Stimulated activated naive B cell treated with anti-CD40 and anti-IgM and Interleukin-4, amounts not matched to agents 10 μg/mL and 1 μg/mL and 100 μg/mL, for 72 hours (primary cell): Measurements from ENCODE around the gene ZNF407.

Experiments
- ATAC-seq, 2 donors: fragments of 150-1000 bp; cut with Tn5 transposase; replicated peaks; 2 replicates each; pipeline ENCODE4 v1.10.0; 2021; ENCODE audit warnings: moderate library complexity in 1 of 2
- DNase-seq: peaks from one replicate; pipeline ENCODE4 v3.0.0; 2021
- H3K27ac Mint-ChIP-seq: one replicate; pipeline ENCODE4 v1.8.0; 2022; ENCODE audit warnings: mild to moderate bottlenecking, mixed read lengths
- H3K27me3 Mint-ChIP-seq, 2 donors: one replicate each; pipeline ENCODE4 v1.8.0; 2022; ENCODE audit warnings: mixed read lengths in 2 of 2
- H3K36me3 Mint-ChIP-seq, 2 donors: one replicate each; pipeline ENCODE4 v1.8.0; 2022; ENCODE audit warnings: mixed read lengths in 2 of 2, mild to moderate bottlenecking in 1 of 2
- H3K4me1 Mint-ChIP-seq, 2 donors: one replicate each; pipeline ENCODE4 v1.8.0; 2022; ENCODE audit warnings: mixed read lengths in 2 of 2, mild to moderate bottlenecking in 1 of 2
- H3K4me3 Mint-ChIP-seq, 2 donors: one replicate each; pipeline ENCODE4 v1.8.0; 2022; ENCODE audit warnings: mild to moderate bottlenecking in 2 of 2, mixed read lengths in 2 of 2, moderate library complexity in 1 of 2
- H3K9me3 Mint-ChIP-seq, 2 donors: one replicate each; pipeline ENCODE4 v1.8.0; 2022; ENCODE audit warnings: mixed read lengths in 2 of 2, mild to moderate bottlenecking in 1 of 2

Gene ZNF407

GRCh38 chr18:74651327-74652128, 53.9 kb downstream of the ZNF407 start:
- Mint-ChIP-seq H3K36me3 (peaks cover 13 to 19% of the 10 kb centered on the region in 2 donors), H3K27ac (no peak overlapping the region), H3K27me3 (no peaks in the 10 kb centered on the region), H3K4me1 (peaks cover 0 to 1% of the 10 kb centered on the region in 2 donors), H3K4me3 (no peak overlapping the region), H3K9me3 (no peaks in the 10 kb centered on the region)
- ATAC-seq (no peak), DNase-seq (no peak)

- Mint-ChIP-seq H3K27ac (no peak overlapping the region), H3K4me1 (peaks cover 0 to 1% of the 10 kb centered on the region in 2 donors), H3K36me3 (peaks cover 11 to 14% of the 10 kb centered on the region in 2 donors), H3K9me3 (no peaks in the 10 kb centered on the region), H3K4me3 (no peak overlapping the region), H3K27me3 (no peaks in the 10 kb centered on the region)
- no peak for DNase-seq
- peak in 1 of 2 donors; percentile 34 for ATAC-seq
Observed at GRCh38 chr18:74652392-74652988, 54.8 kb downstream of the ZNF407 start.

- H3K4me3 Mint-ChIP-seq: no peak overlapping the region
- DNase-seq: no peak
- ATAC-seq: no peak
- H3K27ac Mint-ChIP-seq: no peak overlapping the region
- H3K36me3 Mint-ChIP-seq: peaks cover 4 to 6% of the 10 kb centered on the region in 2 donors
- no peaks in the 10 kb centered on the region for H3K9me3 Mint-ChIP-seq
- no peaks in the 10 kb centered on the region for H3K4me1 Mint-ChIP-seq
- H3K27me3 Mint-ChIP-seq: no peaks in the 10 kb centered on the region
Observed at GRCh38 chr18:74654638-74655037, 57.0 kb downstream of the ZNF407 start.

DNA sequence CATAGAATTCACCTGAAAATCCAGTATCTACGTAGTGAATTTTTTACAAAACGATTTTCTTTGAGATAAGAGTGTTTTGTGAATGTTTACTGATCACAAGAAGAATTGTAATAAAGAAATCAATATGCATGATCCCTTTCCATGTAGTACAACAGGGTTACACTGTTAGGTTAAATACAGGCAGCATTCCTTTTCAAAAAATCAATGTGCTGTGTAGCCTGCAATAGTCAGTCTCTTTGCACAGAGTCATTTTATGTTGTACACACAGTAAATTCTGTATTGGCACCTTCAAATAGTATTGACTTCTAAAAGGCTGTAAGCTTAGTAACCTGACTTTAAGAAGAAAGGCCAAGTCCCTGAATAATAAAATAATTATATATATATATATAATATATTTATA, 63.3 kb downstream of the ZNF407 start:
- Mint-ChIP-seq H3K27me3 (no peaks in the 10 kb centered on the region), H3K36me3 (peaks cover 10 to 29% of the 10 kb centered on the region in 2 donors), H3K4me3 (no peak overlapping the region), H3K9me3 (no peaks in the 10 kb centered on the region), H3K27ac (no peak overlapping the region), H3K4me1 (peaks cover 0 to 3% of the 10 kb centered on the region in 2 donors)
- DNase-seq (no peak), ATAC-seq (no peak)

DNA sequence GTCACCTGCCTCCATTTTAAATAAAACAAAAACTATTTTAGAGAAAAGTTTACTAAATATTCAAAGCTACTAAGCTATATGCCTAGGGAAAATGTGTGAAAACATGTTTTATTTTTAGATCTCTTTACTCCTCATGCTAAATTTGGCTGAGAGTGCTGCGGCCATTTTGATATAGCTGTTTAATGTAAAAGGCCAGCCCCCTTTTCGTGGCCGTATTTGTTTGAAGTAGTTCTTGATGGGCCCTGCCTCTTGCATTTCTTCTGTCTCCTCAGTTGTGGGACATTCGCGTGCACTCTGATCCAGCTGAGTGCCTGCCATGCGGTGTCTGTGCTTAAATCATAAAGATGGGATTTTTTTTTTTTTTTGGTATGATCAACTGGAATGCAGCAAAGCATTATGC, 64.0 kb downstream of the ZNF407 start:
- Mint-ChIP-seq H3K36me3 (peaks cover 13 to 33% of the 10 kb centered on the region in 2 donors), H3K4me3 (no peak overlapping the region), H3K9me3 (no peaks in the 10 kb centered on the region), H3K27me3 (no peaks in the 10 kb centered on the region), H3K27ac (no peak overlapping the region), H3K4me1 (peaks cover 0 to 4% of the 10 kb centered on the region in 2 donors)
- ATAC-seq: no peak
- no peak for DNase-seq

DNA sequence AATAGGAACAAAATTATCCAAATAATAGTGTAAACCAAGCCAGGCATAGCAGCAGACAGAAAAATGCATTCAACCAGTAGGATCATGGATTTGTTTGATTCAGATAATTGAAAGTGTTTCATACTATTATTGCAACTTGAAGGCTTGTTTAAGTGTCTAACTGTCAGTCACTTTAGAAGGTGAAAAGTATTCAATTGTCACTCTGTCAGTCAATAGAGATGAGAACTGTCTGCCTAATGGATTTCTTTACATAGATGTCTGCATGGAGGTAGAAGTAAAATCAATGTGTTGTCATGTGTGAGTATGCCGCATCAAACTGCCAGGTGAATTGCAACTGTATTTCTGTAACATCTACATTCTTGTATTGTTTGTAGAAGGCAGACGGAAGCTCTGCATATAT, 65.0 kb downstream of the ZNF407 start:
- ATAC-seq (no peak), DNase-seq (no peak)
- H3K9me3 Mint-ChIP-seq: no peaks in the 10 kb centered on the region
- H3K27me3 Mint-ChIP-seq: no peaks in the 10 kb centered on the region
- no peak overlapping the region for H3K27ac Mint-ChIP-seq
- peaks cover 0 to 4% of the 10 kb centered on the region in 2 donors for H3K4me1 Mint-ChIP-seq
- no peak overlapping the region for H3K4me3 Mint-ChIP-seq
- H3K36me3 Mint-ChIP-seq: peaks cover 13 to 31% of the 10 kb centered on the region in 2 donors

- H3K36me3 Mint-ChIP-seq: peaks cover 13 to 36% of the 10 kb centered on the region in 2 donors
- H3K27ac Mint-ChIP-seq: no peak overlapping the region
Observed at GRCh38 chr18:74665346-74665745, 67.7 kb downstream of the ZNF407 start.

DNA sequence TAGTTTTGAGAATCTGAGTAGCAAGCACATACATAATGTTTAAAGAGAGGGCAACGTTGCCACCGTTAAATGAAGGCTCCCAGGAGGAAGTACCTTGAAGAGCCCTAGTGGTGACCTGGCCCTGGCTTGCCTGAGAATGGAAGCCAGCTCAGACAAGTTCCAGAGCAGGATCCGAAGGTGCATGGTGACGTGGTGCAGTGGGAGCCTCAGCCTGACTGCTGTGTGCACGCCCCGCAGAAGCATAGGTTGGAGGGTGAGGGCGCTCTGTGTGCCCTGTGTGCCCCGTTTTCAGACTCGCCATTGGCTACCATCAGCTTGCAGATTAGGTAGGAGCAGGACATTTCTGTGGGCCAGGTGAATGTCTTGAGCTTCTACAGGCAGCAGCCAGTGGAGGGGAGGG, 68.2 kb downstream of the ZNF407 start:
- no peaks in the 10 kb centered on the region for H3K27me3 Mint-ChIP-seq
- H3K4me1 Mint-ChIP-seq: peaks cover 2 to 4% of the 10 kb centered on the region in 2 donors
- H3K36me3 Mint-ChIP-seq: peaks cover 15 to 38% of the 10 kb centered on the region in 2 donors
- no peak for ATAC-seq
- H3K9me3 Mint-ChIP-seq: no peaks in the 10 kb centered on the region
- DNase-seq: no peak
- no peak overlapping the region for H3K4me3 Mint-ChIP-seq
- H3K27ac Mint-ChIP-seq: no peak overlapping the region

More at GRCh38 chr18:74665346-74665745, 67.7 kb downstream of the ZNF407 start:
- Mint-ChIP-seq H3K4me1 (peaks cover 2 to 4% of the 10 kb centered on the region in 2 donors), H3K9me3 (no peaks in the 10 kb centered on the region), H3K4me3 (no peak overlapping the region), H3K27me3 (no peaks in the 10 kb centered on the region)
- ATAC-seq (no peak), DNase-seq (no peak)

- Mint-ChIP-seq H3K4me3 (no peak overlapping the region), H3K36me3 (peaks cover 26 to 52% of the 10 kb centered on the region in 2 donors), H3K27ac (no peak overlapping the region), H3K4me1 (peaks cover 4 to 6% of the 10 kb centered on the region in 2 donors), H3K27me3 (no peaks in the 10 kb centered on the region), H3K9me3 (no peaks in the 10 kb centered on the region)
- ATAC-seq (no peak), DNase-seq (no peak)
Observed at GRCh38 chr18:74669136-74669798, 71.6 kb downstream of the ZNF407 start.

DNA sequence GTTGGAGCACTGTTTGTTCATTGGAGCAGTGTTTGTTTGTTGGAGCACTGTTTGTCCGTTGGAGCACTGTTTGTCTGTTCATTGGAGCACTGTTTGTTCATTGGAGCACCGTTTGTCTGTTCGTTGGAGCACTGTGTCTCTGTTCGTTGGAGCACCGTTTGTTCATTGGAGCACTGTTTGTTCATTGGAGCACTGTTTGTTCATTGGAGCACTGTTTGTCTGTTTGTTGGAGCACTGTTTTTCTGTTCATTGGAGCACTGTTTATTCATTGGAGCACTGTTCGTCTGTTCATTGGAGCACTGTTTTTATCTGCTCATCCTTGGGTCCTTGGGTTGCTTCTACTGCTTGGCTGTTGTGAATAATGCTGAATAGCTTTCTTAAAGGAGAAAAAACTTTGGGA, 74.7 kb downstream of the ZNF407 start:
- H3K4me1 Mint-ChIP-seq: peaks cover 0 to 6% of the 10 kb centered on the region in 2 donors
- H3K27ac Mint-ChIP-seq: no peak overlapping the region
- no peak overlapping the region for H3K4me3 Mint-ChIP-seq
- no peak for ATAC-seq
- H3K27me3 Mint-ChIP-seq: no peaks in the 10 kb centered on the region
- no peak for DNase-seq
- peaks cover 3 to 5% of the 10 kb centered on the region in 2 donors for H3K9me3 Mint-ChIP-seq
- H3K36me3 Mint-ChIP-seq: peaks cover 32 to 51% of the 10 kb centered on the region in 2 donors

GRCh38 chr18:74674487-74674886, 76.8 kb downstream of the ZNF407 start:
- no peak overlapping the region for H3K4me3 Mint-ChIP-seq
- H3K36me3 Mint-ChIP-seq: peaks cover 48 to 59% of the 10 kb centered on the region in 2 donors

DNA sequence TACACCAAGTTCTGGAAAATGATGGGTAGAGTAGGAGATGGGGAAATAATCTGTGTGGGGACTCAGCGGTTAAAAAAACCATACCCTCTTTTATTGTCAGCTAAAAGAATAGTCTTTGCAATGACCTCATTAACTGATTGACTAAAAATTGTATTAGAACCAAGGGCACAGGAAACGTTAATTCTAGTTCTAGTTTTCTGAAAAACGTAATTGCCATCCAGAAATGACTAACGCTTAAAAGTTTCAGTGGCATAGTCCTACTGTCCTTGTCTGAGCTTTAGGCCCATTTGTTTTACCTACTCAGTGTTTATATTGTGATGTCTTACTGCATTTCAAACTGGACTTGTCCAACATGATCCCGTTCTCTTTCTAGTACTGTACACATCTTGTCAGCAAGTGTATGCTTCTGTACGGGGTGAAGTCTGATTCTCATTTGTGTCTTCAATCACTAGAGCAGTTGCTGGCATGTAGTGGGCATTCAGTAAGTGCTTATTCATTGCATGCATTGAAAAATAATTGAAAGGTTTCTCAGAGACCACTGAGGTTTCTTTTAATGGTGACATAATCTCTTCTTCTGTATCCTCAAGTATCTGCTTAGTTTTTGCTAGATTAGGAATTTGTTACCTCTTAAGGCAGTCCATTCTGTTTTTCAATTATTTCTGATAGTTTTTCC, 81.5 kb downstream of the ZNF407 start:
- DNase-seq (no peak), ATAC-seq (no peak)
- Mint-ChIP-seq H3K9me3 (peaks cover 5 to 8% of the 10 kb centered on the region in 2 donors), H3K27ac (no peak overlapping the region), H3K4me1 (no peaks in the 10 kb centered on the region), H3K27me3 (no peaks in the 10 kb centered on the region), H3K36me3 (peaks cover 36 to 37% of the 10 kb centered on the region in 2 donors), H3K4me3 (no peak overlapping the region)

More at GRCh38 chr18:74674487-74674886, 76.8 kb downstream of the ZNF407 start:
- peaks cover 5 to 8% of the 10 kb centered on the region in 2 donors for H3K9me3 Mint-ChIP-seq
- ATAC-seq (no peak), DNase-seq (no peak)
- no peak overlapping the region for H3K27ac Mint-ChIP-seq
- H3K4me1 Mint-ChIP-seq: peaks cover 0 to 4% of the 10 kb centered on the region in 2 donors
- H3K27me3 Mint-ChIP-seq: no peaks in the 10 kb centered on the region

DNA sequence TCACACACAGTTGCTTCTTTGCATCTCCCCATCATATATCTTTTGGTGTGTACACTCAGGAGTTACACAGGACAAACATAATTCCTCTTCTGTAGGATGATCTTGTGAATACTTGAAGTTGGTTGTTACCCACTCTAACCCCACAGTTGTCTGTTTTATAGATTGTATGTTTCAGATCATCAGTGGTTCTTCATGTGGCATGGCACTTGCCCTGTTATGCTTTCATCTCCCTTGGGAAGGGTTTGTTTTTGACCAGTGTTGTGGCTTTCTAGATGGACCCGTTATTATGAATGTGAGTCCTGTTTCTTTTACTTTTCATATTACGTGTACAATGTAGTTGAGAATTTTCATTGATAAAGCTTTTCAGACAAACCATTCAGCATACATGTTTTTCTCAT, 82.0 kb downstream of the ZNF407 start:
- H3K4me1 Mint-ChIP-seq: no peaks in the 10 kb centered on the region
- ATAC-seq (no peak), DNase-seq (no peak)
- peaks cover 5 to 8% of the 10 kb centered on the region in 2 donors for H3K9me3 Mint-ChIP-seq
- peaks cover 31 to 36% of the 10 kb centered on the region in 2 donors for H3K36me3 Mint-ChIP-seq
- H3K27ac Mint-ChIP-seq: no peak overlapping the region
- no peak overlapping the region for H3K4me3 Mint-ChIP-seq
- no peaks in the 10 kb centered on the region for H3K27me3 Mint-ChIP-seq
